Liver (tissue), 3 donors: ENCODE data around the gene PALS2.

Experiments used
- FOXA1 ChIP-seq: IDR thresholded peaks from 2 replicates; pipeline ENCODE4 v1.6.1; 2016; ENCODE audit warnings: antibody characterized with exemption
- GABPA ChIP-seq, 2 donors: IDR thresholded peaks in 1 of 2; conservative IDR thresholded peaks in 1 of 2; 2 replicates each; pipeline ENCODE4 v1.6.1; 2016; ENCODE audit warnings: antibody characterized with exemption in 2 of 2, mild to moderate bottlenecking in 1 of 2, moderate library complexity in 1 of 2
- HNF4G ChIP-seq: IDR thresholded peaks from 2 replicates; pipeline ENCODE4 v1.6.1; 2016; ENCODE audit warnings: antibody characterized with exemption
- JUND ChIP-seq, 2 donors: IDR thresholded peaks; 2 replicates each; pipeline ENCODE4 v1.6.1; 2016; ENCODE audit warnings: antibody characterized with exemption in 2 of 2
- MAX ChIP-seq: IDR thresholded peaks from 2 replicates; pipeline ENCODE4 v1.6.1; 2016; ENCODE audit warnings: antibody characterized with exemption
- RAD21 ChIP-seq, 2 donors: IDR thresholded peaks; 2 replicates each; pipeline ENCODE4 v1.6.1; 2016; ENCODE audit warnings: antibody characterized with exemption in 2 of 2, mild to moderate bottlenecking in 2 of 2
- REST ChIP-seq: IDR thresholded peaks from 2 replicates; pipeline ENCODE4 v1.6.1; 2016; ENCODE audit warnings: antibody characterized with exemption, mild to moderate bottlenecking
- YY1 ChIP-seq: IDR thresholded peaks from 2 replicates; pipeline ENCODE4 v1.6.1; 2016; ENCODE audit warnings: antibody characterized with exemption, mild to moderate bottlenecking
- TF ChIP-seq, protein P1 (sequence below): IDR thresholded peaks from 2 replicates; pipeline ENCODE4 v1.6.1; 2016; ENCODE audit warnings: antibody characterized with exemption
- TF ChIP-seq, protein P2 (sequence below): fragments of 150-350 bp; IDR thresholded peaks from 2 replicates; pipeline ENCODE4 v1.5.1; 2017; ENCODE audit warnings: improper control_type of control experiment, low read depth, low read length; ENCODE audit not compliant: missing input control
- TF ChIP-seq, protein P3 (sequence below): IDR thresholded peaks from 2 replicates; pipeline ENCODE4 v1.6.1; 2016; ENCODE audit warnings: antibody characterized with exemption
- donor health status: healthy.
- donor health status: healthy.

DNA sequence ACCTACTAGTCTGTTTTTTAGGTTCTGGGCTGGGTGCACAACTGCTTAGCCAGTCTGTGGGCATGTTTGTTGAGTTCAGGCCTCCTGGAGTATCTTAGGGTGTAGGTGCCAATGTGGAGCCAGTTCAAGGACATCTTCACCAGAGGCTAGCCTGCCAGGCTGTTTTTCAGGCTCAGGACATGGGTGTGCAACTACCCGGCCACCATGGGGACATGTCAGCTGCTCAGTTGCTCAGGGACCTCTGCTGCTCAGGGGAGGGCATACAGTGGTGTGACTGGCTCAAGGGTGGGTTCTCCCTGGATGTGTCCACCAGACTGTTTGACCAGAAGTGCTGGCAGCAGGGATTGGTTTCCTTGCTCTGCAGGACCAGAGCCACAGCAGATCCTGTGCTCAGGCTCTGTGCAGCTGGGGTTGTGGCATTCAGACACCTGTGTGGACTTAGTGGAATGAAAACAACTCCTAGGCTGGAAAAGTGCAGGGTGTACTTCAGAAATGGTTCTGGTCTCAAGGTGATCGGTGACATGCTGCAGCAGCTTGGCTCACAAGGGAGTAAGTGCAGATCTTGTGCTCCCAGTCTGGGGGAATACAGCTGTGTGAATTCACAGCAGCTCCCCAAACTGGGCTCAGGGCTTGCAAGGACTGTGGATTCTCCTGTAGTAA lies 44.8 kb downstream of the PALS2 start:
- TF ChIP-seq, protein P1, sequence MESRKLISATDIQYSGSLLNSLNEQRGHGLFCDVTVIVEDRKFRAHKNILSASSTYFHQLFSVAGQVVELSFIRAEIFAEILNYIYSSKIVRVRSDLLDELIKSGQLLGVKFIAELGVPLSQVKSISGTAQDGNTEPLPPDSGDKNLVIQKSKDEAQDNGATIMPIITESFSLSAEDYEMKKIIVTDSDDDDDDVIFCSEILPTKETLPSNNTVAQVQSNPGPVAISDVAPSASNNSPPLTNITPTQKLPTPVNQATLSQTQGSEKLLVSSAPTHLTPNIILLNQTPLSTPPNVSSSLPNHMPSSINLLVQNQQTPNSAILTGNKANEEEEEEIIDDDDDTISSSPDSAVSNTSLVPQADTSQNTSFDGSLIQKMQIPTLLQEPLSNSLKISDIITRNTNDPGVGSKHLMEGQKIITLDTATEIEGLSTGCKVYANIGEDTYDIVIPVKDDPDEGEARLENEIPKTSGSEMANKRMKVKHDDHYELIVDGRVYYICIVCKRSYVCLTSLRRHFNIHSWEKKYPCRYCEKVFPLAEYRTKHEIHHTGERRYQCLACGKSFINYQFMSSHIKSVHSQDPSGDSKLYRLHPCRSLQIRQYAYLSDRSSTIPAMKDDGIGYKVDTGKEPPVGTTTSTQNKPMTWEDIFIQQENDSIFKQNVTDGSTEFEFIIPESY, result no peak
- TF ChIP-seq, protein P2, sequence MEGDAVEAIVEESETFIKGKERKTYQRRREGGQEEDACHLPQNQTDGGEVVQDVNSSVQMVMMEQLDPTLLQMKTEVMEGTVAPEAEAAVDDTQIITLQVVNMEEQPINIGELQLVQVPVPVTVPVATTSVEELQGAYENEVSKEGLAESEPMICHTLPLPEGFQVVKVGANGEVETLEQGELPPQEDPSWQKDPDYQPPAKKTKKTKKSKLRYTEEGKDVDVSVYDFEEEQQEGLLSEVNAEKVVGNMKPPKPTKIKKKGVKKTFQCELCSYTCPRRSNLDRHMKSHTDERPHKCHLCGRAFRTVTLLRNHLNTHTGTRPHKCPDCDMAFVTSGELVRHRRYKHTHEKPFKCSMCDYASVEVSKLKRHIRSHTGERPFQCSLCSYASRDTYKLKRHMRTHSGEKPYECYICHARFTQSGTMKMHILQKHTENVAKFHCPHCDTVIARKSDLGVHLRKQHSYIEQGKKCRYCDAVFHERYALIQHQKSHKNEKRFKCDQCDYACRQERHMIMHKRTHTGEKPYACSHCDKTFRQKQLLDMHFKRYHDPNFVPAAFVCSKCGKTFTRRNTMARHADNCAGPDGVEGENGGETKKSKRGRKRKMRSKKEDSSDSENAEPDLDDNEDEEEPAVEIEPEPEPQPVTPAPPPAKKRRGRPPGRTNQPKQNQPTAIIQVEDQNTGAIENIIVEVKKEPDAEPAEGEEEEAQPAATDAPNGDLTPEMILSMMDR, result no peak
- no peak for TF ChIP-seq HNF4G
- TF ChIP-seq REST, result no peak
- no peak for TF ChIP-seq YY1
- TF ChIP-seq RAD21 (IDR thresholded peaks at IDR 0.05), result no peak
- TF ChIP-seq JUND (IDR thresholded peaks at IDR 0.05), result no peak
- TF ChIP-seq, protein P3, sequence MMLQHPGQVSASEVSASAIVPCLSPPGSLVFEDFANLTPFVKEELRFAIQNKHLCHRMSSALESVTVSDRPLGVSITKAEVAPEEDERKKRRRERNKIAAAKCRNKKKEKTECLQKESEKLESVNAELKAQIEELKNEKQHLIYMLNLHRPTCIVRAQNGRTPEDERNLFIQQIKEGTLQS, result no peak
- TF ChIP-seq MAX, result no peak
- TF ChIP-seq GABPA (IDR thresholded peaks at IDR 0.05 in 1 of 2, conservative IDR thresholded peaks at IDR 0.05 in 1 of 2), result no peak
- TF ChIP-seq FOXA1, result no peak
